GM18502 (cell line): ENCODE results near the gene CHAT.

Experiments
- ATAC-seq: cut with Tn5 transposase; IDR thresholded peaks from one replicate; pipeline ENCODE4 v1.9.1; 2021; ENCODE audit warnings: mild to moderate bottlenecking; ENCODE audit not compliant: unreplicated experiment, poor library complexity

Gene CHAT

GRCh38 chr10:49611166-49611815, 2.5 kb upstream of the CHAT start:
- ATAC-seq, result no peak

GRCh38 chr10:49611816-49612512, 1.9 kb upstream of the CHAT start:
- no peak for ATAC-seq

GRCh38 chr10:49612513-49613164, 1.2 kb upstream of the CHAT start:
- ATAC-seq, result no peak

GRCh38 chr10:49613165-49613881, 514 bp upstream of the CHAT start:
- ATAC-seq, result no peak

- ATAC-seq, result no peak
Observed at GRCh38 chr10:49614242-49615198, 683 bp downstream of the CHAT start.

GRCh38 chr10:49615213-49615612, 1.4 kb downstream of the CHAT start:
- no peak for ATAC-seq

GRCh38 chr10:49615721-49616120, 1.9 kb downstream of the CHAT start:
- ATAC-seq, result no peak

GRCh38 chr10:49616421-49617101, 2.7 kb downstream of the CHAT start:
- ATAC-seq, result no peak

GRCh38 chr10:49617121-49618020, 3.5 kb downstream of the CHAT start:
- no peak for ATAC-seq

- no peak for ATAC-seq
Observed at GRCh38 chr10:49618821-49619220, 5.0 kb downstream of the CHAT start.

- no peak for ATAC-seq
Observed at GRCh38 chr10:49619613-49620012, 5.8 kb downstream of the CHAT start.

- ATAC-seq, result no peak
Observed at GRCh38 chr10:49620286-49620810, 6.5 kb downstream of the CHAT start.

- ATAC-seq, result no peak
Observed at GRCh38 chr10:49620841-49621378, 7.1 kb downstream of the CHAT start.

GRCh38 chr10:49621561-49621960, 7.7 kb downstream of the CHAT start:
- ATAC-seq, result no peak

GRCh38 chr10:49622426-49623425, 8.9 kb downstream of the CHAT start:
- no peak for ATAC-seq

- no peak for ATAC-seq
Observed at GRCh38 chr10:49624629-49625028, 10.8 kb downstream of the CHAT start.

GRCh38 chr10:49625411-49625810, 11.6 kb downstream of the CHAT start:
- ATAC-seq, result no peak
